Skeletal muscle satellite cell (primary cell): ENCODE results near the gene CNTNAP2.

Experiments
- H3K27me3 ChIP-seq: 2 replicates; pipeline ENCODE4 v1.7.0; 2013; ENCODE audit warnings: low read length; ENCODE audit not compliant: control insufficient read depth, insufficient read depth
- H3K36me3 ChIP-seq: 2 replicates; pipeline ENCODE4 v1.7.0; 2013; ENCODE audit warnings: mild to moderate bottlenecking, control low read depth, low read length; ENCODE audit not compliant: insufficient read depth
- H3K4me1 ChIP-seq: 2 replicates; pipeline ENCODE4 v1.7.0; 2013; ENCODE audit warnings: low read length; ENCODE audit not compliant: control insufficient read depth, insufficient read depth
- H3K4me2 ChIP-seq: 2 replicates; pipeline ENCODE4 v1.7.0; 2013; ENCODE audit warnings: mild to moderate bottlenecking, low read length
- H3K4me3 ChIP-seq: 2 replicates; pipeline ENCODE4 v1.7.0; 2013; ENCODE audit warnings: low read length
- H3K9ac ChIP-seq: 2 replicates; pipeline ENCODE4 v1.7.0; 2013; ENCODE audit warnings: mild to moderate bottlenecking, low read depth, low read length, moderate library complexity
- H3K9me3 ChIP-seq: replicated peaks from 2 replicates; pipeline ENCODE4 v1.7.0; 2013; ENCODE audit warnings: mild to moderate bottlenecking, control low read depth, low read length

Gene CNTNAP2

DNA sequence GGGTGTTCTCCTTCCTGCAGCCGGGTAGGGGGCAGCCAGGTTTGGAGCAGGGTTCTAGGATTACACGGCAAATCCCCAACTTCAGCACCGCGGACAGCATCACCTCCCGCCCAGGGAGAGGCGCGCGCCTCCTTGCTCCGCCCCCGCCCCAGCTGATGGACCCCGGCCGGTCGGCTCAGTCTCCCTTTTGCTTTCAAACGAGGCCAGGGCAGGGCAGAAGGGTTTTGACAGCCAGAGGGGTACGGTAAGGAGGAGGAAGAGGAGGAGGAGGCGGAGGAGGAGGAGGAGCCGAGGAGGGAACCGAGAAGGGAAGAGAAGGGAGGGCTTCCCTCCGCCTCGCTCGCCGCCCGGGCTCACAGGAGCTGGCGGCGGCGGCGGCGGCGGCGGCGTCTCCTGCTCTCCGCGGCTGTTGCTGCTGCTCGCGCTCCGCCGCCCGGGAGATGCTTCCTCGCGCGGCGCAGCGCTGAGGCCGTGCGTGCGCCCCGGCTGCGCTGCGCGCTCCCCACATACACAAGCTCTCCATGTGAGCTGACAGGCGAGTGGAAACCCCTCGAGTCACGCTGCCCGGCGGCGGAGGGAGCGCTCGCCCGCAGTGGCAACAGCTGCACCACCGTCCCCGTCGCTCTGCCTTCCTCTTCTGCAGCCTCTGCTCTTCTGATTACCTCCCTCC is 615 bp upstream of the CNTNAP2 start:
- no peak overlapping the region for H3K9ac ChIP-seq
- H3K4me3 ChIP-seq = peak overlapping the region; percentile 61
- no peaks in the 10 kb centered on the region for H3K4me1 ChIP-seq
- H3K36me3 ChIP-seq = no peaks in the 10 kb centered on the region
- H3K4me2 ChIP-seq = peak overlapping the region; percentile 71
- H3K9me3 ChIP-seq = no peaks in the 10 kb centered on the region
- peaks cover 3% of the 10 kb centered on the region for H3K27me3 ChIP-seq

DNA sequence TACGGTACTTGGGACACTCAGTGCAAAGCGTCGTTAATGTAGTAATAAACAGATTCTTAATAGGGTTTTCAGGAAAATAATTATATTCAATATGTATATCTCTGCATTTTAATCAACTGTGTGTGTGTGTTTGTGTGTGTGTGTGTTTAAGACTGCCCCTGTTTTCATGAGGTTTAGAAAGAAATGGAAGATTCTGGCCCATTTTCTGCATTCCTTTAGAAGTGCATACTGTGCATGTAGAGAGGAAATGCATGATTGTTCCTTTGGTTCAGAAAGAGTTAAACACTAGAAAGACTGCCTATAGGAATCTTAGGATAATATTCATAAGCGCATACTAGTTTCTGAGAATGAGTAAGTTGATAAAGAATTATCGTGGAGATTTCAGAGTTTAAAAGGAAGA is 975 bp downstream of the CNTNAP2 start:
- H3K27me3 ChIP-seq = peaks cover 3% of the 10 kb centered on the region
- no peak overlapping the region for H3K4me3 ChIP-seq
- H3K9me3 ChIP-seq = no peaks in the 10 kb centered on the region
- no peak overlapping the region for H3K9ac ChIP-seq
- no peak overlapping the region for H3K4me2 ChIP-seq
- H3K4me1 ChIP-seq = no peaks in the 10 kb centered on the region
- H3K36me3 ChIP-seq = no peaks in the 10 kb centered on the region

DNA sequence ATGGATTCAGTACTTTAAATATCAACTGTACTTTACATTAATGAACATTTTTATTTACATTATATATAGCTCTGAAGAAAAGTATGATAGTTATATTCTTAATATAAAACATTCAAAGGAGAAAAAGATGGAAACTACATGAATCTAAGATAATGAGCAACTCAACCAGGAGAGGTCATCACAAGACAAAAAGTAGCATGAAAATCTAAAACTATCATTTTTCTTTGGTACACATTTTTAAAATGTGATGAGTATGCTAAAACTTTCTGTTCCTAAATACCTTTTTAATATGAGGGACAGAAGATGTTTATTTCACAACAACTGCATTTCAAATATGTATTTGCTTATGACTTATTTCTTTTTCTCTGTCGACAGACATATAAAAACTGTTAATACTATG is 2.4 kb downstream of the CNTNAP2 start:
- no peaks in the 10 kb centered on the region for H3K4me1 ChIP-seq
- no peak overlapping the region for H3K4me3 ChIP-seq
- H3K4me2 ChIP-seq = no peak overlapping the region
- H3K9me3 ChIP-seq = no peaks in the 10 kb centered on the region
- H3K27me3 ChIP-seq = peaks cover 3% of the 10 kb centered on the region
- H3K36me3 ChIP-seq = no peaks in the 10 kb centered on the region
- H3K9ac ChIP-seq = no peak overlapping the region

DNA sequence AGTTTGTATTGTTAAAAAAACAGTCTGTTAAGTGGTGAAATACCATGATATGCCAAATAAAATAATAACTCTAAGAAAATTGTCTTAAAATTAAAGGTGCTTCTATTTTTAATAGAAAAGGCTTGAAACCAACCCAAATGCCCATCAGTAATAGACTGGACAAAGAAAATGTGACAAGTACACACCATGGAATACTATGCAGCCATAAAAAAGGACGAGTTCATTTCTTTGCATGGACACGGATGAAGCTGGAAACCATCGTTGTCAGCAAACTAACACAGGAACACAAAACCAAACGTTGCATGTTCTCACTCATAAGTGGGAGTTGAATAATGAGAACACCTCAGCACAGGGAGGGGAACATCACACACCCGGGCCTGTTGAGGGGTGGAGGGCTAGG is 7.1 kb downstream of the CNTNAP2 start:
- no peaks in the 10 kb centered on the region for H3K9me3 ChIP-seq
- H3K4me3 ChIP-seq = no peak overlapping the region
- no peak overlapping the region for H3K4me2 ChIP-seq
- no peaks in the 10 kb centered on the region for H3K4me1 ChIP-seq
- H3K9ac ChIP-seq = no peak overlapping the region
- H3K27me3 ChIP-seq = no peaks in the 10 kb centered on the region
- H3K36me3 ChIP-seq = no peaks in the 10 kb centered on the region

DNA sequence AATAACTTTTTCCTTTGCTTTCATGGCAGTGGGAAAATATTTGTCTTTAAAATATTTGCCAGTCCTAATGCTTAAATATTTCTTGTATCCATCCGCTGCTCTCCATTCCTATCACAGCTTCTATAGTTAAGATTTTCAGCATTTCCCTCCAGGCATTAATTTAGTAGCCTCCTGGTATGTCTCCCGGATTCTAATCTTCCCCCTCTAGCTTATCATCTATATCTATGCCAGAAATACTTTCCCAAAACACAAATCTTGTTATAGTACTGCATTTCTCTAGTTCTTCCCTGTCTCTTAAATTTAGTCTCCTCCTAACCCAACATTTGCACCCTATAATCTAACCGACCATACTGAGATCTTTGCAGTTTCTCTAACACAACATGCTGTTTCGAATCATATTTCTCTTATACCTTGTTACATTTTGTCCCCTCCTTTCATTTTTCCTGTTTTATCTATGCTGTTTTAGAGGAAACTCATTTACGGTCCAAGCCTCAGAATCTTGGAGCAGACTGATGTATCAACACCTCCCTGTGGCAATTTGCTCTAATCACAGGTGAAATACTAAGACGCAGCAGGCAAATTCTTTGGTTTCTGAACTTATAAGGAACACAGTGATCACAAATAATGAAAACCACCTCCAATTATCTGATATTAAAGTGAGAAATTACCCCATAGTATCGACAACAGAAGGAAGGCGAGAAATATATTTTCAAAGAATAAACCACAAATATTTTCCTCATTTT is 10.3 kb downstream of the CNTNAP2 start:
- H3K9ac ChIP-seq = no peak overlapping the region
- no peak overlapping the region for H3K4me2 ChIP-seq
- H3K9me3 ChIP-seq = peaks cover 5% of the 10 kb centered on the region
- H3K36me3 ChIP-seq = no peaks in the 10 kb centered on the region
- no peaks in the 10 kb centered on the region for H3K27me3 ChIP-seq
- no peak overlapping the region for H3K4me3 ChIP-seq
- H3K4me1 ChIP-seq = no peaks in the 10 kb centered on the region

DNA sequence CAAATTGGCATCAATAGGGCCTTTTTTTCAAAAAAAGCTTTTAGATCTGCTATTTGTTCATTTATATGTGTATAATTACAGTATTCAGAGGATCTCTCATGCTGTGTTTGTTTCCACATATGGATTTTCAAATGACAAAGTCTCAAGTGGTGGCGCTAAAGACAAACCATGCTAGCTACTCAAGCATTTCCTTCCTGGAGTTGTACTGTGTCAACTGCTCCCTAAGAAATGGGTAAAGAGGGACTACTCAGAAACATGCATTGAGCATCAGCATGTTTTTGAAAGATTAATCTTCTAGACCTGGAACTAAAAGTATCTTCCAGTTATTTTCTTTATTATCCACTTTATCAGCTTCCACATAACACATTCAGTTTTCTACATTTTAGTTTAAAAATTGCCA is 12.7 kb downstream of the CNTNAP2 start:
- Histone ChIP-seq H3K9ac (no peak overlapping the region), H3K4me3 (no peak overlapping the region), H3K27me3 (no peaks in the 10 kb centered on the region), H3K36me3 (no peaks in the 10 kb centered on the region), H3K4me1 (no peaks in the 10 kb centered on the region), H3K9me3 (peaks cover 5% of the 10 kb centered on the region), H3K4me2 (no peak overlapping the region)

DNA sequence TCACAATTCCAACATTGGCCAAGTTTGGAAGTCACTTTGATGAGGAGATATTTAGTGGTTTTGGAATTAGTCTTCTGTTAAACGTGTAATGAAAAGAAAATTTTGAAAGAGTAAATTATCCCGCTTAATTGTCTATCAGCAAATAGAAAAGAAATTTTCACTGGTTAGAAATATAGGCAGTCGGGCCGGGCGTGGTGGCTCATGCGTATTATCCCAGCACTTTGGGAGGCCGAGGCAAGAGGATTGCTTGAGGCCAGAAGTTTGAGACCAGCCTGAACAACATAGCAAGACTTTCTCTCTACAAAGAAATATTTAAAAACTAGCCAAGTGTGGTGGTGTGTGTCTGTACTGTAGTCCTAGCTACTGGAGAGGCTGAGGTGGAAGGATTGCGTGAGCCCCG is 13.4 kb downstream of the CNTNAP2 start:
- H3K27me3 ChIP-seq = no peaks in the 10 kb centered on the region
- H3K4me1 ChIP-seq = no peaks in the 10 kb centered on the region
- H3K4me2 ChIP-seq = no peak overlapping the region
- peaks cover 5% of the 10 kb centered on the region for H3K9me3 ChIP-seq
- no peaks in the 10 kb centered on the region for H3K36me3 ChIP-seq
- H3K9ac ChIP-seq = no peak overlapping the region
- no peak overlapping the region for H3K4me3 ChIP-seq

DNA sequence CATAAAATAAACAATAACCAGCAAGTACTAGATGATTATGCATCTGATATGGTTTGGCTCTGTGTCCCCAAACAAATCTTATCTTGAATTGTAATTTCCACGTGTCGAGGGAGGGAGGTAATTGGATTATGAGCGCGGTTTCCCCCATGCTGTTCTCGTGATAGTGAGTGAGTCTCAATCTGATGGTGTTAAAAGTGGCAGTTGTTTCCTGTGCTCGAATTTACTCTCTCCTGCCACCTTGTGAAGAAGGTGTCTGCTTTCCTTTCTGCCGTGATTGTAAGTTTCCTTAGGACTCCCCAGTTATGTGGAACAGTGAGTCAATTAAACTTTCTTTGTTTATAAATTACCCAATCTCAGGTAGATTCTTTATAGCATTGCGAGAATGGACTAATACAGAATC is 15.1 kb downstream of the CNTNAP2 start:
- Histone ChIP-seq H3K4me2 (no peak overlapping the region), H3K36me3 (no peaks in the 10 kb centered on the region), H3K4me1 (no peaks in the 10 kb centered on the region), H3K9ac (no peak overlapping the region), H3K27me3 (no peaks in the 10 kb centered on the region), H3K9me3 (peaks cover 5% of the 10 kb centered on the region), H3K4me3 (no peak overlapping the region)

DNA sequence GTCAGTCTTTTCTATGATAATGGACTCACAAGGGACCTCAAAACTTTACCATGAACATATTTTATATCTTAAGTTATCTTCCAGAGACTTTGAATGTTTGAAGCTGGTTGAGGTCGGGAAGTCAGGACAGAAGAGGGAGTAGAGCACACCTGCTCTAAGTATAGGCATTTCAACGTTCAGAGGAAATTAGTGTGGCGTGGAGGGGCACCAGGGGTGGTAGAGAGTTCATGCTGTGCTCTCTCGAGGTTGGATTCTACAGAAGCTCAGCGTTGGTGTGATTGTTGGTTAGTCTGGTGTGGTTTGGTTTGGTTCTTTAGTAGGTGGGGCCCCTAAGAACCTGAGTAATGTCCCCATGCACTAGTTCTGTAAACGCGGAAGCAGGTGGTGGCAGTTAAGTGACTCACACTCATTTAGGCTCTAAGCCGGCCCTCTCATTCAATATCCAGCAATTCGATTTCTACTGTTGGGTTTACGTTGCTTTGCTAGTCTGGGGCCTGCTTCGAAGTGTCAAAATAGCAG is 19.8 kb downstream of the CNTNAP2 start:
- no peak overlapping the region for H3K4me2 ChIP-seq
- no peak overlapping the region for H3K4me3 ChIP-seq
- no peaks in the 10 kb centered on the region for H3K27me3 ChIP-seq
- no peaks in the 10 kb centered on the region for H3K4me1 ChIP-seq
- no peaks in the 10 kb centered on the region for H3K36me3 ChIP-seq
- H3K9me3 ChIP-seq = peaks cover 12% of the 10 kb centered on the region
- no peak overlapping the region for H3K9ac ChIP-seq

DNA sequence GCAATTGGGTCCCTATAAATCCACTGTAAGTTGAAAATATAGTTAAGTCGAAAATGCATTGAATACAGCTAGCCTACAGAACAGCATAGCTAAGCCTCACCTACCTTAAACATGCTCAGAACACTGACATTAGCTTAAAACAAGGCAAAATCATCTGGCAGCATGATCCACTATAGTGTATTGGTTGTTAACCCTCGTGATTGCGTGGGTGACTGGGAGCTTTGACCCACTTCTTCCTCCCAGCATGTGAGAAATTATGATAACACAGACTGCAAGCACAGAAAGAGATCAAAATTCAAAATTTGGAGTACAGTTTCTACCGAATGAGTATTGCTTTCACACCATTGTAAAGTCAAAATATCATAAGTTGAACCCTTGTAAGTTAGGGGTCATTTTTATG is 22.3 kb downstream of the CNTNAP2 start:
- H3K4me3 ChIP-seq = no peak overlapping the region

DNA sequence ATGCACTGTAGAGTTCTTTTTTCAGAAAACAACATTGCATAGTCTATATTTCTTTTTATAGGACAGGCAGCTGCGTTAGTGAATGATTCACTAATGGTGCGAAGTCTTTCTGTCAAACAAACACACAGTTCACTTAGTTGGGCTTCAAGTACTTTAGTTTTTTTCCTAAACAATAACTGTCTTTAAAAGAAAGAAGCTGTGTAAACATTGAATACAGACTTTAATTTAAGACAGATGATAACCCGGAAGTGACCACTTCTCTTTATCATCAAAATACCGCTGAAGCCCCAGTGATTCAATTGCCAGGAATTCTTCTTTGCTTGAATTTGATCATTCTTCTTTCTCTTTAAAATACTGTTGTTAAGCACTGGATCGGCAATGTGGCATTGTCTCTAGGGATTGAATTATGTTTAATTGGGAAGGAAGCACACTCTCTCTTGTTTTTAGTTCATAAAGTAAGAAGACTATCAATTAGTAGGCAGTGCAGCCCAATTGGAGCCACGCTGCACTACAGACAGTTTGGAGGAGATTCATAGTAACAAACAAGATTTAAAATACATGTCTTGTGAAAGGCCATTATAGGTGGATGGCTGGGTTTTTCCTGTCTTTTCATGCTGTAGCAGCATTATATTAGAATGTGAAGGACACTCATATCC is 30.4 kb downstream of the CNTNAP2 start:
- Histone ChIP-seq H3K27me3 (no peaks in the 10 kb centered on the region), H3K4me1 (no peaks in the 10 kb centered on the region), H3K36me3 (no peaks in the 10 kb centered on the region), H3K9me3 (peaks cover 3% of the 10 kb centered on the region), H3K9ac (no peak overlapping the region), H3K4me3 (no peak overlapping the region), H3K4me2 (no peak overlapping the region)

More for the DNA sequence above, 22.3 kb downstream of the CNTNAP2 start:
- H3K27me3 ChIP-seq = no peaks in the 10 kb centered on the region
- H3K4me2 ChIP-seq = no peak overlapping the region
- no peaks in the 10 kb centered on the region for H3K4me1 ChIP-seq
- H3K36me3 ChIP-seq = no peaks in the 10 kb centered on the region
- peaks cover 12% of the 10 kb centered on the region for H3K9me3 ChIP-seq
- no peak overlapping the region for H3K9ac ChIP-seq
